GM18868 (cell line): ENCODE measurements around the gene CCNQ.

Experiments
- ATAC-seq: cut with Tn5 transposase; IDR thresholded peaks from one replicate; pipeline ENCODE4 v1.9.1; 2021; ENCODE audit warnings: mild to moderate bottlenecking, moderate library complexity; ENCODE audit not compliant: unreplicated experiment

Gene CCNQ

DNA sequence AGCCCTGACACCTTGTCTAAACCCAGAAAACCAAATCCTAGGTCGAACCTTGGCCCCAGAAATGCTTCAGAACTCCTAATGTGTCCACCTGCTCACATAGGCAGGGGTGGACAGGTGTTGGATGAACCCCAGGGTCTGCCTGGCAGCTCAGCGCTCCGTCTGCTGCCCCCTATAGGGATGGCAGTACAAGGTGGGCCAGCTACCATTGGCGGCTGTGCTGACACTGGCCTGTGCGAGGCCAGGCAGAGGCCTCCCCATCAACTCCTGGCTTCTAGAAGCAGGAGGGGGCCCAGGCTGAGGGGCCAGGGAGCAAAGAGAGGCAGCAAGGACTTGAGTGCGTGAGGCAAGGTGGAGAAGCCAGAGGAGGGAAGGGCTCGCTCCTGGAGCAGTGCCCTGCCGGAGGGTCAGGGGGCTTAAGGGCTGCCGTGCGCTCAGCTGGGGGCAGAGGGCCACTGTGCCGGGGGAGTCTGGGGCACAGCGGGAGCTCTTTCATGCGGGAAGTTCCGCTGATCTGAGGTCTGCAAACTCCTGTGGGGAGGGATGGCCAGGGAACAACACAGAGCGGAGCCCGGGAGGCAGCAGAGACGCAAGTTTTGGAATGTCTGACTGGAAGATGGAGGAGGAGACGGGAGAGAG is 20.6 kb downstream of the CCNQ start:
- no peak for ATAC-seq

- ATAC-seq = no peak
Observed at GRCh38 chrX:153576961-153577360, 22.0 kb downstream of the CCNQ start.

DNA sequence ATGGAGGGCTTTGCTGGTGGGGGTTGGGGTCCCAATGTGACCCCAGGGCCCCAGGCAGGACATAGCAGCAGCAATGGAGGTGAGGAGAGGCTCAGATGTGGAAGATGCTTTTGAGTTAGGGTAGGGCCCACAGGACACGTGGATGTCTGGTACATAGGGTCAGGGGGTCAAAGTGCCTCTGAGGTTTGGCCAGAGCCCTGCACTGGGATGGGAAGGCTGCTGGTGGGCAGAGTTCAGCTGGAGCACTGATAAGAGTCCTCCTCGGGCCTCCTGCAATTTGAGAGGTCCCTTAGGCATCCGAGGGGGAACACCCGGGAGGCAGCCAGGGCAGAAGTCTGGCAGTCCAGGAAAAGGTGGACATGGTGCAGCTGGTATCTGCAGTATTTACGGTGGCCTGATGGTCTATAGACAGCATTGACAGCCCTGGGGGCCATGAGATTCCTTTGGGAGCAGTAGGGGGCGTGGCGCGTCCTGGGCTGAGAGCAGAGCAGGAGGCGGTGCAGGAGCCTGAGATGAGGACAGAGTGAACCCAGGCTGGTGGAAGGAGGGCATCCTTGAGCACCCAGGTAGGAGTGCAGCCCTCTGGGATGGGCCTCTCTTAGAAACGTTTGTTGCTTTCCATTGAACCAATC is 22.6 kb downstream of the CCNQ start:
- ATAC-seq = no peak

DNA sequence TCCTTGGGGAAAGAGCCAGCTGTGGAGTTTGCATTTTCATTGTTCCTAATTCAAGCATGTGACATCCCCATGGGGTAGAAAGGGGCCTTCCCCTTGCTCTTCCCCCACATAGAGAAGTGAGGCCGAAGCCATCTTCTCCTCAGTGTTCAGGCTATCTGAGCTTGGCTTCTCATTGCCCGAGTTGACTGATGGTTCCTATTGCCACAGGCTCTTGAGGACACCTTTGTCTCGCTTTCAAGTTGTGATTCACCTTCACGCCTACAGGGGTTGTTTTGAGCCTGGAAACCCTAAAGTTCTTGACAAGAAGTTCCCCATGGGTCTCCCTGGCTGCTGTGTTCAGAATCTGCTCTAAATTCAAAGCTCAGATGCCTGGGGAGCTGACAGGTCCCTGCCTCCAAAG is 25.0 kb downstream of the CCNQ start:
- no peak for ATAC-seq

DNA sequence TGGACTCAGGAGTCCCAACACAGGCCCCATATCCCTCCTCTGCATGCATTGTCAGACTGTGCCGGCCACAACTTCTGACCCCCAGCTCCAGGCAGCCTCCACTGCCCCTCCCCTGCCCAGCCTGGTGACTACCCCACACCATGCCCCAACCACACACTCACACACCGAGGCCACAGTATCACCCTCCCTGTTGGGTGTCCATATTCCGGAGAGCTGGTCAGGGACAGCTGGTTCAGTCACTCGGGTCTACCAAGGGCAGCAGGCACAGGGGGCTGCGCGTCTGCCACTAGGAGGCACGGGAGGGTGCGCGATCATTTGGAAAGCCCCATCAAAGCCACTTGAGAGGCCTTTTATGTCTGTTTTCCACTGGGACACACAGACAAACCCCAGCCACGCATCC is 26.3 kb downstream of the CCNQ start:
- ATAC-seq = no peak

DNA sequence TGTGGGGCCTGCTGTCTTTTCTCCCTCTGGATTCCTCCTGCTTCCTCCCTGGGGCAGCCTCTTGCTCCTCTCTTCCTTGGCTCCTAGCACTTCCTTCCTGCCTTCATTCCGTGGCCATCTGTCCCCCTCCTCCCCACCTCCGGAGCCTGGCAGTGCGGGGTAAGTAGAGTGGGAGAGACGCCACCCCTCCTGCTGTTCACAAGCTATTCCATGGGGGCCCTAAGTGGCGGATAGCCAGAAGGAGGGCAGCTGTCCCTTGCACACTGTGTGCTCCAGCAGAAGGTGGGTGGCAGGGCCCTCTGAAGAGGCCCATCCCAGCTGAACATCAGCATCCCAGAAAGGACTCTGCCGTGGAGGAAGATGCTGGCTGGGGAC is 27.4 kb downstream of the CCNQ start:
- no peak for ATAC-seq

DNA sequence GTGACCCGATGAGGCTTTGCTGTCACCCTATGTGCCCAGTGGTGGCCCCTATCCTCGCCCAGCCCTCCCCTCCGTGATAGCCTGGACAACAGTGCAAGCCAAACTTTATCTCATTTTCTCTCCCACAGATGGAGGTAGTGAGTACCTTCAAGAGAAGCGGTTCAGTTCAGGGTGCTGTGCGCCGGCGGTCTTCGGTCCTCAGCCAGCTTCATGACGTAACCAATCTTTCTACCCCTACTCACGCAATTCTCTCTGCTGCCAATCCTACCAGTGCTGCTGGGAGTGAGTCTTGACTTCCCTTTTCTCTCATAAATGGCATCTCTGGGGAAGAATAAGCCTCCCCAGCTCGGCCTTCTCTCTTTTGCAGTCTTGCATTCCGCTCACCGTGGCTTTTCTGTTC is 29.5 kb downstream of the CCNQ start:
- ATAC-seq = no peak

- ATAC-seq = no peak
Observed at GRCh38 chrX:153568451-153569011, 30.4 kb downstream of the CCNQ start.

DNA sequence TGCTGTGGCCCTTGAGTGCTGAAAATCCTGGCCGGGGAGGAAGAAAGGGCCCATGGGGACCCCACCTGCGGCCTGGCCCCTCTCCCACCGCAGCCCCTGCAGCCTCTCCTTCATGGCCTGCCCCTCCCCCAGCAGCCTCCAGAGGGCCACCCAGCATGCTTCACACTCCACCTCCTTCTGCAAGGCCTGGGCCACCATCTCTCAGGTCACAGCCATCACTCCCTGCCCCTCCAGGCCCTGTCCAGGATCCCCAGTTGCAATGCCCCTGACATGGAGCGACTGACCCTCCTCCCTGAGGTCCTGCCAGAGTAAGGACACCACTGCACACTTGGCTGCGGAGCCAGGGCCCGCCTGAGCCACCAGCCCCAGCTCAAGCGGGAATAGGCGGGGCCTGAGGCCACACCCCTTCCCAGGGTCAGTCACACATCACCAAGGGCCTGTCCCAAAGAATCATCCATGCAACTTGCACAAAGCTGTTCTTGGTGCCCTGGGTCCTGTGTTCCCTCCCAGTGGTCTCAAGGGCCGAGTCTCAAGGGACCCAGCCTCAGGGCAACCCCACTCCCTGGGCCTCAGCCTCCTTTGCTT is 32.9 kb downstream of the CCNQ start:
- no peak for ATAC-seq

- no peak for ATAC-seq
Observed at GRCh38 chrX:153564047-153564606, 34.8 kb downstream of the CCNQ start.

- no peak for ATAC-seq
Observed at GRCh38 chrX:153562546-153562945, 36.4 kb downstream of the CCNQ start.

GRCh38 chrX:153561337-153561736 is 37.6 kb downstream of the CCNQ start:
- ATAC-seq = no peak

- no peak for ATAC-seq
Observed at GRCh38 chrX:153560466-153560865, 38.5 kb downstream of the CCNQ start.

DNA sequence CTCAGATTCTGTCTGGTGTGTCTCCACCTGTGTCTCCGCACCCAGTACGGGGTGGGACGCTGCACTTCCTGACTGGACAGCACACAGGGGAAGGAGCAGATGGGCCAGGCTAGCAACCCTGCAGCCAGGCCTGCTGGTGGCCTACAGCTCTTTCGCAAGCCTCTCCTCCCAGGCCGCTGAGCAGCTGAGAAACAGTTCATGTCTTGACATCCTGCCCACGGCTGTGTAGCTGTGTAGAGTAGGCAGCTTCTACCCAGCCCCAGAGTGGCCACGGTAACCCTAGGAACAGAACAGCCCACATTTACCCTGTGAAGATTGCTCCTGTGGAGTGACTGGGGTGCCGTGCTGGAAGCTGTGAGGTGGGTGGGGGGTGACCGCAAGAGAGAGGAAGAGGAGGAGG is 38.9 kb downstream of the CCNQ start:
- no peak for ATAC-seq

DNA sequence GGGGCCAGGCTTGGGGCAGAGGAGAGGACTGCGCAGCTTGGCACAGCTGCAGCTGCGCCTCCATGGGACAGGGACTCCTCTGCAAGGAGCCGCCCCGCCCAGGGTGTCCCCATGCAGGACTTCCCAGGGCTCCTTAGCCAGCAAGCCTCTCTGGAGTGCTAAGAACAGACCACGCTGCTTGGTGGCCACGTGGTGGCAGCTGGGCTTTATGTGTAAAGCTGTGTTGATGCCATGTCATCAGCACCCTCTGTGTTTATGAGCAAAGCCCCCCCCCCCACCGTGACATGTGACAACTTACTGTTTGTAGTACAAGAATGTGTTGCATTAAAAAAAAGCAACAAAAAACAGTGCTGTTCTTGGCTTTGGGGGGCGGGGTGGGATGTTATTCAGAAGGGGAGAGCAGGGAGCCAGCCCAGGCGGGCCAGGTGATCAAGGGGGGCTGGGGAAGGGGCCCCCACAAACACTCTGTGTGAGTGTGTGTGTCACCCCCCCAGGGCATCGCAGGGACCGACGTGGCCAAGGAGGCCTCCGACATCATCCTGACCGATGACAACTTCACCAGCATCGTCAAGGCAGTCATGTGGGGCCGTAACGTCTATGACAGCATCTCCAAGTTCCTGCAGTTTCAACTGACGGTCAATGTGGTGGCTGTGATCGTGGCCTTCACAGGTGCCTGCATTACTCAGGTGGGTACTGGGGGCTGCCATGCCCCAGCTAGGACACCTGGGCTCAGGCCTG is 41.2 kb downstream of the CCNQ start:
- no peak for ATAC-seq

DNA sequence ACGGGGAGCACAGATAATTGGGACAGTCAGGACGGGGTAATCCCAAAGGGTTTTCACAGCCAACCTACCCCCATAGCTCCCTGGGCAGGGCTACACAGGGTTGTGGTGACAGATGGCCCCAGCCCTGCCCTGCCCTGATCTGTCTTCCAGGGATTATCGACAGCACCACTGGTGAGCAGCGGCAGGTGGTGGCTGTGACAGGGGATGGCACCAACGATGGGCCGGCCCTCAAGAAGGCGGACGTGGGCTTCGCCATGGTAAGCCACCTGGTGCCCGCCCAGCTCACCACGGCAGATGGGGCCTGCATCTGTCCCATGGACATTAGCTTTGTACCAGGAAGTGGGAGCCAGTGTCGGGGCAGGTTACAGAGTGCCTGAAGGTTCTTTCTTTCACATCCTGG is 42.2 kb downstream of the CCNQ start:
- no peak for ATAC-seq

DNA sequence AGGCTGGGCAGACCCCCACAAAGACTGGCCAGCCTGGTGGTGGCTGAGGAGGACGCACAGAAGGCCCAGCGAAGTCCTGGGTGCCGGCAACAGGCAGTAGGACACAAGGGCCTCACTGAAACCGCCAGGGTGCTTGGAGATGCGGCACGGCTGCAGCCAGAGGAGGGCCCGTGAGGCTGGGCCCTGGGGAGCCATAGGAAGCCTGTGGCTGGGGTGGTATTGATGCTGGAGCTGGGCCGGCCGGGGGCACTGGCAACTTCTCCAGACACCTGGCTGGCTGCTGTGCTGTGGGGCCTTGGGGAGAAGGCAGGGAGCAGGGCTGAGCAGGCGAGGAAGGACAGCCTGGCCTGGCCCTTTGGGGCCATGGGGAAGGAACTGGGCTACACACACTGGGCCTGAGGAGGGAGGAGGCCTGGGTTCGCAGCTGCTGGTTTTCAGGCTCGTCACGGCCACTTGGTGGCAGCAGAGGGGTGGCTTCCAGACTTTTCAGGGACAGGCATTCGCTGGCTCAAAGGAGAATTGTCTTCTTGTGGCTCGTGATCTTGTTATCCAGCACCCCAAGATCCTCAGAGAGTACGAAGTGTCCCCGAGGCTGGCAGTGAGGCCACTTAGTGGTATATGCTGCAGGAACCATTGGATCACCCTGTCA is 44.3 kb downstream of the CCNQ start:
- no peak for ATAC-seq

GRCh38 chrX:153551135-153551534 is 47.8 kb downstream of the CCNQ start:
- no peak for ATAC-seq

DNA sequence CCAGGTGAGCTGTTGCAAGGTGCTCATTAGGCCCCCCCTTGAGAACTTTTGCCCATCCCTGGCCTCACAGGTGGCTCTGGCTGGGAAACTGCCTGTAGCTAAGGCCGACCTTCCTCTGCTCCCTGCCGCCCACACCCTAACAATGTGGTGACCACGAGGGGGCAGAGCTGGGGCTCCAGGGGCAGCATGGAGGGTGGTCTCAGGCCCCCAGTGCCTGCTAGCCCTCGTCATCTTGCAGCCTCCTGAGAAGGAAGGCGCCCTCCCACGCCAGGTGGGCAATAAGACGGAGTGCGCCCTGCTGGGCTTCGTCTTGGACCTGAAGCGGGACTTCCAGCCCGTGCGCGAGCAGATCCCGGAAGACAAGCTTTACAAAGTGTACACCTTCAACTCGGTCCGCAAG is 49.1 kb downstream of the CCNQ start:
- ATAC-seq = no peak

- ATAC-seq = no peak
Observed at GRCh38 chrX:153549231-153549630, 49.7 kb downstream of the CCNQ start.

GRCh38 chrX:153547195-153547594 is 51.7 kb downstream of the CCNQ start:
- no peak for ATAC-seq
